ENCODE data around the gene CDC34.

CDC34 gene

DNA sequence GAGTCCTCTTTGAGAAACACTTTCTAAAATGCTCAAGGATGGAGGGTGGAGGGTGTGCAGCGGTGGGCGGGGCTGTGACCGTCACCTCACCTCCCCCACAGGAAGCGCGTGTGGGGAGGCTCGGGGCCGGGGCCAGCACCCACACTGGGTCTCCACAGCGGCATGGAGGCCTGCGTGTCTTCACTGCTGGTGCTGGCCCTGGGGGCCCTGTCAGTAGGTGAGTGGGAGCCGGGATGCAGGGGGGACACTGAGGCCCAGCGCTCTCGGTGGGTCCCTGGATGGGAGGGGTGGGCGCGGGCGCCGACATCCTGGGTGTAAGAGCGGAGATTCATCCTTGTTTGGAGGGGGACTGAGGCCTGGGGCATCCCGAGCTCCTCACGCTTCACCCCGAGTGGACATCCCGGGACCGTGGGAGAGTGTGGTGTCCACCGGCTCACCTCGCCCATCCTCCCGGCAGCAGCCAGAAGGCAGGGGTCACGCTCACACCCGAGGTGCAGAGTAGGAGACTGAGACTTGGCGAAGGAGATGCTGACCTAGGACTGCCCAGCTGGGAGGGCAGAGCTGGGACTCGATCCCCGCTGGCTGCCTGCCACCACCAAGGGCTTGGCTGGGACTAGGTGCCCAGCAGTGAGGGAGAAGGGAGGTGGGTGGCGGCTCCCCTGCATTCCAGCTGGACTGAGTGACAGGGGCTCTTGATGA is 12.5 kb downstream of the CDC34 start, which contains the start of gene GZMM:
Gene GZMM (plus strand): TSS at position 144 of the 699 bp plus-strand sequence. CDS start 19 bp downstream, at position 163.
- Histone ChIP-seq H2BK5ac (ENCODE audit: low read depth, low read length, poor library complexity, severe bottlenecking) (no peak within 1 kb of the TSS), H3K9me3 (ENCODE audit: control insufficient read depth, low read length) (no peaks in the 10 kb centered on the region), H2BK12ac (ENCODE audit: low read length in 2 of 2) (no peak within 1 kb of the TSS), H3K23ac (ENCODE audit: low read length in 2 of 2) (no peak within 1 kb of the TSS), H4K91ac (ENCODE audit: low read length) (no peak within 1 kb of the TSS), H3K79me1 (replicated peaks; ENCODE audit: low read length, poor library complexity, severe bottlenecking) (peaks cover 19% of the 10 kb centered on the region), H3K4me2 (ENCODE audit: low read length, poor library complexity, severe bottlenecking) (no peak within 1 kb of the TSS), H3K9ac (ENCODE audit: low read length) (no peak within 1 kb of the TSS), H3K27me3 (ENCODE audit: control insufficient read depth in 1 of 2, insufficient read depth in 1 of 2, low read length in 2 of 2) (peaks cover 0 to 15% of the 10 kb centered on the region in 2 experiments), H2BK120ac (ENCODE audit: low read depth, low read length) (no peak within 1 kb of the TSS), H2BK15ac (ENCODE audit: low read depth, poor library complexity, severe bottlenecking) (no peak within 1 kb of the TSS), H3K14ac (ENCODE audit: low read length in 2 of 2) (peak within 1 kb of the TSS in 1 of 2 experiments; percentile 22), H2AK5ac (ENCODE audit: low read length, severe bottlenecking) (no peak within 1 kb of the TSS), H4K8ac (ENCODE audit: low read length) (no peak within 1 kb of the TSS), H3K18ac (ENCODE audit: low read depth in 1 of 2, low read length in 2 of 2) (no peak within 1 kb of the TSS), H3K4me1 (ENCODE audit: control insufficient read depth, insufficient read depth, low read depth, low read length) (peaks cover 7% of the 10 kb centered on the region), H3K4me3 (ENCODE audit: insufficient read depth in 1 of 2, low read depth in 1 of 2, low read length in 2 of 2) (peak within 1 kb of the TSS in 1 of 2 experiments; percentile 3), H3K36me3 (ENCODE audit: control insufficient read depth in 1 of 2, insufficient read depth in 2 of 2, low read depth in 1 of 2, low read length in 2 of 2) (peaks cover 16 to 39% of the 10 kb centered on the region in 2 experiments), H3K27ac (ENCODE audit: low read length, poor library complexity, severe bottlenecking) (no peak within 1 kb of the TSS), H2AFZ (ENCODE audit: low read depth, low read length) (no peak within 1 kb of the TSS), H3K4ac (ENCODE audit: low read depth in 1 of 2, low read length in 2 of 2) (no peak within 1 kb of the TSS)
- WGBS, result 90% methylated on average over 26 of the region's 31 CpGs
- no peak for DNase-seq

DNA sequence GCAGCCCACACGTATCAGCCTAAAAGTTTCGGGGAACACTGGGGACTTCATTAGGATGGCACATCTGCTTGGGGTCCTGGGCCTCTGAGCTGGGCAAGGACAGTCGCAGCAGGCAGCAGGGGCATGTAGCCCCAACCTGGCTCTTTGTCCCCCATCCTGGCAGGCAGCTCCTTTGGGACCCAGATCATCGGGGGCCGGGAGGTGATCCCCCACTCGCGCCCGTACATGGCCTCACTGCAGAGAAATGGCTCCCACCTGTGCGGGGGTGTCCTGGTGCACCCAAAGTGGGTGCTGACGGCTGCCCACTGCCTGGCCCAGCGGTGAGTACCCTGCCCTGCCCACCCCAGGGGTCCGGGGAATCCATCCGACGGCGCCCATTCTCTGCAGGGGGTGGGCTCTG is 15.6 kb downstream of the CDC34 start:
- H3K27ac ChIP-seq (ENCODE audit: low read length, poor library complexity, severe bottlenecking), result no peak overlapping the region
- no peak overlapping the region for H2BK15ac ChIP-seq (ENCODE audit: low read depth, poor library complexity, severe bottlenecking)
- no peak overlapping the region for H2BK120ac ChIP-seq (ENCODE audit: low read depth, low read length)
- H3K4me3 ChIP-seq (ENCODE audit: insufficient read depth in 1 of 2, low read depth in 1 of 2, low read length in 2 of 2), result no peak overlapping the region
- no peak overlapping the region for H3K14ac ChIP-seq (ENCODE audit: low read length in 2 of 2)
- no peak overlapping the region for H2BK5ac ChIP-seq (ENCODE audit: low read depth, low read length, poor library complexity, severe bottlenecking)
- no peak overlapping the region for H3K18ac ChIP-seq (ENCODE audit: low read depth in 1 of 2, low read length in 2 of 2)
- no peaks in the 10 kb centered on the region for H3K9me3 ChIP-seq (ENCODE audit: control insufficient read depth, low read length)
- no peak overlapping the region for H3K4me2 ChIP-seq (ENCODE audit: low read length, poor library complexity, severe bottlenecking)
- H4K91ac ChIP-seq (ENCODE audit: low read length), result no peak overlapping the region
- no peak overlapping the region for H3K9ac ChIP-seq (ENCODE audit: low read length)
- peaks cover 12% of the 10 kb centered on the region for H3K4me1 ChIP-seq (ENCODE audit: control insufficient read depth, insufficient read depth, low read depth, low read length)
- DNase-seq, result no peak
- 93% methylated on average over 15 of the region's 15 CpGs for WGBS
- no peak overlapping the region for H4K8ac ChIP-seq (ENCODE audit: low read length)
- H2AFZ ChIP-seq (ENCODE audit: low read depth, low read length), result no peak overlapping the region
- H3K4ac ChIP-seq (ENCODE audit: low read depth in 1 of 2, low read length in 2 of 2), result no peak overlapping the region
- H3K27me3 ChIP-seq (ENCODE audit: control insufficient read depth in 1 of 2, insufficient read depth in 1 of 2, low read length in 2 of 2), result peaks cover 0 to 18% of the 10 kb centered on the region in 2 experiments
- no peak overlapping the region for H2BK12ac ChIP-seq (ENCODE audit: low read length in 2 of 2)
- no peak overlapping the region for H3K23ac ChIP-seq (ENCODE audit: low read length in 2 of 2)
- H2AK5ac ChIP-seq (ENCODE audit: low read length, severe bottlenecking), result no peak overlapping the region
- peaks cover 6 to 16% of the 10 kb centered on the region in 2 experiments for H3K36me3 ChIP-seq (ENCODE audit: control insufficient read depth in 1 of 2, insufficient read depth in 2 of 2, low read depth in 1 of 2, low read length in 2 of 2)
- H3K79me1 ChIP-seq (replicated peaks; ENCODE audit: low read length, poor library complexity, severe bottlenecking), result peaks cover 4% of the 10 kb centered on the region

DNA sequence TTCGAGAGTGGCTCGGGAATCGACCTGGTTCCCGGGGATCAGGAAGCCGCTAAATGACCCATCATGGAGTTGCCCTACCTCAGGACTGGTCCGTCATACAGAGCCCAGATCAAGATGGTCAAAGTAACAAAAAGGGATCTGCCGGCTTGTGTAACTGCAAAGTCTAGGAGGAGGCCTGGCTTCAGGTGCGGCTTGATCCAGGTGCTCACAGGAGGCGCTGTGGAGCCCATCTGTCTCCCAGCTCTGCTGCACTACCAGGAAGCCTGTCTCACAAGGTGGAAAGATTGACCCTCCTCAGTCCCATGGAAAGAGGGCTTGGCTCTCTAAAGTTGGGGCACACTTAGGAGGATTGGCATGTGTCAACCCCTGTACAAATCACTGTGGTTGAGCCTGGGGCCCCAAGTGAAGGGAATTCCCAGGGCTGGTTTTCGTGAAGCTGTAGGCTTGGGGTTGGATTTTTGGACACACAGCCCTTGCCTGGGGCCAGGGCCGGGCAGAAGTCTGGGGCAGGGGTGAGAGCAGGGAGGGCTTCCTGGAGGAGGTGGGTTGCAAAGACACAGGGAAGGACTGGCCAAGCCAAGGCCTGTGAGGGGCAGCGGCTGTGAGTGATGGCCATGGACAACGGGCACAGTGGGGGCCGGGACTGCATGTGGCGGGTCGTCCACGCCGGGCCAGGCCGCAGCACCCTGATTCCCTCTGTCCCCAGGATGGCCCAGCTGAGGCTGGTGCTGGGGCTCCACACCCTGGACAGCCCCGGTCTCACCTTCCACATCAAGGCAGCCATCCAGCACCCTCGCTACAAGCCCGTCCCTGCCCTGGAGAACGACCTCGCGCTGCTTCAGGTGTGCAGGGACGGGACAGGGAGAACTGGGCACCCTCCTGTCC is 16.5 kb downstream of the CDC34 start:
- Histone ChIP-seq H3K14ac (ENCODE audit: low read length in 2 of 2) (no peak overlapping the region), H3K9me3 (ENCODE audit: control insufficient read depth, low read length) (no peaks in the 10 kb centered on the region), H3K27me3 (ENCODE audit: control insufficient read depth in 1 of 2, insufficient read depth in 1 of 2, low read length in 2 of 2) (peaks cover 0 to 18% of the 10 kb centered on the region in 2 experiments), H3K4ac (ENCODE audit: low read depth in 1 of 2, low read length in 2 of 2) (no peak overlapping the region), H3K4me2 (ENCODE audit: low read length, poor library complexity, severe bottlenecking) (no peak overlapping the region), H3K4me3 (ENCODE audit: insufficient read depth in 1 of 2, low read depth in 1 of 2, low read length in 2 of 2) (no peak overlapping the region), H3K4me1 (ENCODE audit: control insufficient read depth, insufficient read depth, low read depth, low read length) (peaks cover 12% of the 10 kb centered on the region), H3K18ac (ENCODE audit: low read depth in 1 of 2, low read length in 2 of 2) (peak overlapping the region in 1 of 2 experiments; percentile 55), H3K23ac (ENCODE audit: low read length in 2 of 2) (no peak overlapping the region), H4K8ac (ENCODE audit: low read length) (no peak overlapping the region), H2BK5ac (ENCODE audit: low read depth, low read length, poor library complexity, severe bottlenecking) (no peak overlapping the region), H3K9ac (ENCODE audit: low read length) (no peak overlapping the region), H3K36me3 (ENCODE audit: control insufficient read depth in 1 of 2, insufficient read depth in 2 of 2, low read depth in 1 of 2, low read length in 2 of 2) (peaks cover 0 to 6% of the 10 kb centered on the region in 2 experiments), H2BK12ac (ENCODE audit: low read length in 2 of 2) (no peak overlapping the region), H2AFZ (ENCODE audit: low read depth, low read length) (no peak overlapping the region), H2AK5ac (ENCODE audit: low read length, severe bottlenecking) (no peak overlapping the region), H3K27ac (ENCODE audit: low read length, poor library complexity, severe bottlenecking) (no peak overlapping the region), H4K91ac (ENCODE audit: low read length) (peak overlapping the region; percentile 37), H2BK15ac (ENCODE audit: low read depth, poor library complexity, severe bottlenecking) (peak overlapping the region; percentile 44), H3K79me1 (replicated peaks; ENCODE audit: low read length, poor library complexity, severe bottlenecking) (peaks cover 1% of the 10 kb centered on the region), H2BK120ac (ENCODE audit: low read depth, low read length) (no peak overlapping the region)
- no peak for DNase-seq
- 96% methylated on average over 19 of the region's 26 CpGs for WGBS
